Activated CD4-positive, CD25-positive, alpha-beta regulatory T cell treated with anti-CD3 and anti-CD28 coated beads, Interleukin-2, amount 50 U/mL, for 16 hours (primary cell): ENCODE data around the gene LGALS12.
"Not testable (repeated sequence)": the region's sequence is repeated elsewhere in the genome, so short reads cannot be mapped to it uniquely, and the experiment has no call there.

Experiments used
- DNase-seq: peaks from one replicate; pipeline ENCODE4 v3.0.0-alpha.2; 2020; ENCODE audit warnings: low read depth, low spot score

The LGALS12 gene

GRCh38 chr11:63532799-63533475 lies 27.1 kb downstream of the LGALS12 start:
- no peak for DNase-seq

- DNase-seq = no peak
These were observed 28.2 kb downstream of the LGALS12 start for GRCh38 chr11:63534076-63534475.

- no peak for DNase-seq
These were observed 29.1 kb downstream of the LGALS12 start for GRCh38 chr11:63534895-63535461.

- no peak for DNase-seq
These were observed 29.9 kb downstream of the LGALS12 start for GRCh38 chr11:63535734-63536133.

- no peak for DNase-seq
These were observed 30.9 kb downstream of the LGALS12 start, which contains the start of gene PLAAT4 for GRCh38 chr11:63536669-63537292. TSS of gene PLAAT4 (plus strand) at chr11:63536808. CDS start at chr11:63536869, 61 bp downstream.

- no peak for DNase-seq
These were observed 31.6 kb downstream of the LGALS12 start for GRCh38 chr11:63537293-63538101.

GRCh38 chr11:63542506-63542905 lies 36.6 kb downstream of the LGALS12 start:
- DNase-seq = not testable (repeated sequence)

- no peak for DNase-seq
These were observed 37.8 kb downstream of the LGALS12 start for GRCh38 chr11:63543711-63544110.

- no peak for DNase-seq
These were observed 41.2 kb downstream of the LGALS12 start for GRCh38 chr11:63547061-63547460.

- DNase-seq = no peak
These were observed 42.3 kb downstream of the LGALS12 start for GRCh38 chr11:63548178-63548577.

GRCh38 chr11:63549411-63549810 lies 43.5 kb downstream of the LGALS12 start:
- DNase-seq = no peak

GRCh38 chr11:63550156-63550700 lies 44.3 kb downstream of the LGALS12 start:
- not testable (repeated sequence) for DNase-seq

- DNase-seq = no peak
These were observed 45.4 kb downstream of the LGALS12 start for GRCh38 chr11:63551091-63551888.

GRCh38 chr11:63551889-63552266 lies 46.0 kb downstream of the LGALS12 start:
- no peak for DNase-seq

GRCh38 chr11:63552921-63553320 lies 47.0 kb downstream of the LGALS12 start:
- no peak for DNase-seq

GRCh38 chr11:63553759-63554158 lies 47.9 kb downstream of the LGALS12 start:
- no peak for DNase-seq

- DNase-seq = no peak
These were observed 49.0 kb downstream of the LGALS12 start for GRCh38 chr11:63554877-63555223.

- DNase-seq = no peak
These were observed 50.6 kb downstream of the LGALS12 start for GRCh38 chr11:63556404-63557013.

- DNase-seq = no peak
These were observed 51.7 kb downstream of the LGALS12 start for GRCh38 chr11:63557570-63557969.

- no peak for DNase-seq
These were observed 52.7 kb downstream of the LGALS12 start for GRCh38 chr11:63558459-63559157.
